HEK293 (cell line): ENCODE data around the gene ESR1.

Experiments used
- GFI1B ChIP-seq: fragments of 450-650 bp; formaldehyde crosslinking; IDR thresholded peaks from 2 replicates; pipeline ENCODE4 v1.5.1; 2016; ENCODE audit warnings: missing biosample characterization, missing genetic modification characterization
- KLF9 ChIP-seq: fragments of 450-650 bp; formaldehyde crosslinking; IDR thresholded peaks from 2 replicates; pipeline ENCODE4 v1.5.1; 2016; ENCODE audit warnings: missing biosample characterization, missing genetic modification characterization, low read depth
- YY1 ChIP-seq: fragments of 450-650 bp; formaldehyde crosslinking; IDR thresholded peaks from 2 replicates; pipeline ENCODE4 v1.5.1; 2018; ENCODE audit warnings: missing biosample characterization, missing genetic modification characterization
- ZNF146 ChIP-seq: fragments of 450-650 bp; formaldehyde crosslinking; IDR thresholded peaks from 2 replicates; pipeline ENCODE4 v1.5.1; 2016; ENCODE audit warnings: missing biosample characterization, missing genetic modification characterization
- ZNF19 ChIP-seq: fragments of 450-650 bp; formaldehyde crosslinking; IDR thresholded peaks from 2 replicates; pipeline ENCODE4; 2016; ENCODE audit warnings: missing biosample characterization, missing genetic modification characterization, low read depth
- ZNF23 ChIP-seq: fragments of 450-650 bp; formaldehyde crosslinking; IDR thresholded peaks from 2 replicates; pipeline ENCODE4 v1.5.1; 2016; ENCODE audit warnings: missing biosample characterization, missing genetic modification characterization, borderline replicate concordance
- ZNF560 ChIP-seq: fragments of 450-650 bp; formaldehyde crosslinking; IDR thresholded peaks from 2 replicates; pipeline ENCODE4 v1.5.1; 2017; ENCODE audit warnings: missing biosample characterization, missing genetic modification characterization, borderline replicate concordance
- TF ChIP-seq, protein P1 (sequence below): fragments of 450-650 bp; formaldehyde crosslinking; IDR thresholded peaks from 2 replicates; pipeline ENCODE4 v1.5.1; 2016; ENCODE audit warnings: missing biosample characterization, missing genetic modification characterization

DNA sequence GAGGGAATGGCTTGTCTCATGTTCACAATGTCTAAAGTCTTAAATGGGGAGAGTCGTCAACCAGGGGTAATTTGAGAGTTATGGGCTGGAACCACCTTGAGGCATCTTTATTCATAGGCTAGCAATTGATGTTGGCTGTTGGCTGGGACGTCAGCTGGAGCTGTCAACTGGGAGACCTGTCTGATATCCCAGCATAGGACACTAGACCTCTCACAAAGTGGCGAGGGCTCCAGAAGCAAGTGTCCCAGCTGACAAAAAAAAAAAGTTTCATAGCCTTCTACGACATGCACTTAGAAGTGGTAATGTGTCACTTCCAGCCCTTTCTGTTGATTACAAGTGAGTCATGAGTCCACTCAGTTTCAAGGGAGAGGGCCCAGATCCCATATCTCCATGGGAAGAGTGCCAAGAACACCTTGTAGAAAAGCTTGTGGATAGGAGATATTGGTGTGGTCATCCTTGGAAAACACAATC, 278.0 kb downstream of the ESR1 start:
- TF ChIP-seq ZNF23 (tag by site-specific recombination) (no peak), ZNF146 (tag by site-specific recombination) (no peak), YY1 (tag by site-specific recombination) (no peak), KLF9 (tag by site-specific recombination) (no peak), ZNF19 (tag by site-specific recombination) (no peak), GFI1B (tag by site-specific recombination) (no peak), ZNF560 (tag by site-specific recombination) (no peak)
- TF ChIP-seq, protein P1, sequence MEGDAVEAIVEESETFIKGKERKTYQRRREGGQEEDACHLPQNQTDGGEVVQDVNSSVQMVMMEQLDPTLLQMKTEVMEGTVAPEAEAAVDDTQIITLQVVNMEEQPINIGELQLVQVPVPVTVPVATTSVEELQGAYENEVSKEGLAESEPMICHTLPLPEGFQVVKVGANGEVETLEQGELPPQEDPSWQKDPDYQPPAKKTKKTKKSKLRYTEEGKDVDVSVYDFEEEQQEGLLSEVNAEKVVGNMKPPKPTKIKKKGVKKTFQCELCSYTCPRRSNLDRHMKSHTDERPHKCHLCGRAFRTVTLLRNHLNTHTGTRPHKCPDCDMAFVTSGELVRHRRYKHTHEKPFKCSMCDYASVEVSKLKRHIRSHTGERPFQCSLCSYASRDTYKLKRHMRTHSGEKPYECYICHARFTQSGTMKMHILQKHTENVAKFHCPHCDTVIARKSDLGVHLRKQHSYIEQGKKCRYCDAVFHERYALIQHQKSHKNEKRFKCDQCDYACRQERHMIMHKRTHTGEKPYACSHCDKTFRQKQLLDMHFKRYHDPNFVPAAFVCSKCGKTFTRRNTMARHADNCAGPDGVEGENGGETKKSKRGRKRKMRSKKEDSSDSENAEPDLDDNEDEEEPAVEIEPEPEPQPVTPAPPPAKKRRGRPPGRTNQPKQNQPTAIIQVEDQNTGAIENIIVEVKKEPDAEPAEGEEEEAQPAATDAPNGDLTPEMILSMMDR (tag by site-specific recombination): no peak
